Measurements from ENCODE around the gene ABCA13.

ABCA13 gene

DNA sequence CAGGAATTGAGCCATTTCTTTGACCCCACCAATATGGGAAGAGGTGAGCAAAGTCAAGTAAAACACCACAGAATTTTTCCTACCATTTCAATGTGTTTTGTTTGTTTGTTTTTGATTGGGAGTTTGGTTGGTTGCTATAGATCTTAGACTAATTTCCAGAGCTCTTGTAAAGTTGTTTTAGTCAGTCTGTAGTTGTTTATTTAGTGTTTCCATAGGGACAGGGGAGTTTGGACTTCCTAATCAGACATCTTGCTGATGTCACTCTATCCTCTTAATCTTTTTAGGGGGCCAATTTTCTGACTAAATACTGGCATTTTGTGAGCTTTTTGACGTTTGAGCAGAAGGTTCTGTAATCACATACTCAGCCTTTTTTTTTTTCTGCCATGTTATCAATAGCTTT, 266.9 kb downstream of the ABCA13 start:
- Histone ChIP-seq H3K27ac (ENCODE audit: low read length) (no peak overlapping the region), H3K4me1 (ENCODE audit: low read length) (no peaks in the 10 kb centered on the region), H3K27me3 (ENCODE audit: low read depth, low read length) (no peaks in the 10 kb centered on the region), H4K20me1 (ENCODE audit: insufficient read depth, low read length) (no peaks in the 10 kb centered on the region), H3K79me2 (ENCODE audit: low read length) (no peaks in the 10 kb centered on the region), H3K9me3 (ENCODE audit: insufficient read depth, low read length) (no peaks in the 10 kb centered on the region), H3K9ac (ENCODE audit: low read length) (no peak overlapping the region), H3K4me2 (ENCODE audit: low read length) (no peak overlapping the region), H2AFZ (ENCODE audit: low read depth, low read length) (no peak overlapping the region), H3K36me3 (replicated peaks; ENCODE audit: low read depth, low read length) (no peaks in the 10 kb centered on the region), H3K4me3 (ENCODE audit: low read length) (no peak overlapping the region)
- no peak for TF ChIP-seq EZH2phosphoT487 (IDR thresholded peaks at IDR 0.05; ENCODE audit: low read depth)
- TF ChIP-seq, protein P1, sequence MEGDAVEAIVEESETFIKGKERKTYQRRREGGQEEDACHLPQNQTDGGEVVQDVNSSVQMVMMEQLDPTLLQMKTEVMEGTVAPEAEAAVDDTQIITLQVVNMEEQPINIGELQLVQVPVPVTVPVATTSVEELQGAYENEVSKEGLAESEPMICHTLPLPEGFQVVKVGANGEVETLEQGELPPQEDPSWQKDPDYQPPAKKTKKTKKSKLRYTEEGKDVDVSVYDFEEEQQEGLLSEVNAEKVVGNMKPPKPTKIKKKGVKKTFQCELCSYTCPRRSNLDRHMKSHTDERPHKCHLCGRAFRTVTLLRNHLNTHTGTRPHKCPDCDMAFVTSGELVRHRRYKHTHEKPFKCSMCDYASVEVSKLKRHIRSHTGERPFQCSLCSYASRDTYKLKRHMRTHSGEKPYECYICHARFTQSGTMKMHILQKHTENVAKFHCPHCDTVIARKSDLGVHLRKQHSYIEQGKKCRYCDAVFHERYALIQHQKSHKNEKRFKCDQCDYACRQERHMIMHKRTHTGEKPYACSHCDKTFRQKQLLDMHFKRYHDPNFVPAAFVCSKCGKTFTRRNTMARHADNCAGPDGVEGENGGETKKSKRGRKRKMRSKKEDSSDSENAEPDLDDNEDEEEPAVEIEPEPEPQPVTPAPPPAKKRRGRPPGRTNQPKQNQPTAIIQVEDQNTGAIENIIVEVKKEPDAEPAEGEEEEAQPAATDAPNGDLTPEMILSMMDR (IDR thresholded peaks at IDR 0.05; ENCODE audit: low read depth, low read length), result no peak

DNA sequence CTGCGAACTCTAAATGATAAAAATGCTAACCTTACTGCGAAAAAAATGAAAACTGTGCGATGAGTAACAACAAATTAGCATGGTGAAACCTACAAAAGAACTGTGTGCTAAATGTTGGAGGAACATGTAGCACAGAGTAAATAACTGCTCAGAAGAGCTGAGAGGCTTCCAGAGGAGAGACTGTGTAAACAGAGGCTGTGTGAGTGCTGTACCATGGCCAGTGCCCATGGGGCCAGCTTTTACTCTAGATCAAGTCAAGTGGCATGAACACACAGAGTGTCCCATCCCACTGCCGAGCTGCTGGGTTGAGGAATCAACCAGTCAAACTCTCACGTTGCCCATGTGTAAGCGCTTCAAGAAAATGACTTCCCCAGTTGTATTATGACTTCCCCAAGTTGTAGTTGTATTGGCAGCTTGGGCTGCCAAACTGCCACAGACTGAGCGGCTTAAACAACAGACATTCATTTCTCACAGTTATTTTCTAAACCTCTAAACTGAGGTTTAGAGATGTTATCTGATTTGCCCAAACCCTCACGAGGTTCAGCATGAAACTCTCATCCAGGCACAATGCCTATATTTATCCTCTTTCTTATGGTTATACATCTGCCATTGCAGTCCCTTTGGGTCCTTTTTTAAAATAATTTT, 270.7 kb downstream of the ABCA13 start:
- Histone ChIP-seq H3K4me3 (ENCODE audit: low read length) (no peak overlapping the region), H2AFZ (ENCODE audit: low read depth, low read length) (no peak overlapping the region), H3K27ac (ENCODE audit: low read length) (no peak overlapping the region), H4K20me1 (ENCODE audit: insufficient read depth, low read length) (no peaks in the 10 kb centered on the region), H3K36me3 (replicated peaks; ENCODE audit: low read depth, low read length) (no peaks in the 10 kb centered on the region), H3K4me2 (ENCODE audit: low read length) (no peak overlapping the region), H3K9ac (ENCODE audit: low read length) (no peak overlapping the region), H3K9me3 (ENCODE audit: insufficient read depth, low read length) (no peaks in the 10 kb centered on the region), H3K27me3 (ENCODE audit: low read depth, low read length) (no peaks in the 10 kb centered on the region), H3K79me2 (ENCODE audit: low read length) (no peaks in the 10 kb centered on the region), H3K4me1 (ENCODE audit: low read length) (no peaks in the 10 kb centered on the region)
- TF ChIP-seq EZH2phosphoT487 (IDR thresholded peaks at IDR 0.05; ENCODE audit: low read depth), result no peak
- TF ChIP-seq, protein P1 (IDR thresholded peaks at IDR 0.05; ENCODE audit: low read depth, low read length), result no peak

GRCh38 chr7:48443051-48443450, 271.8 kb downstream of the ABCA13 start:
- no peak for TF ChIP-seq EZH2phosphoT487 (IDR thresholded peaks at IDR 0.05; ENCODE audit: low read depth)
- TF ChIP-seq, protein P1 (IDR thresholded peaks at IDR 0.05; ENCODE audit: low read depth, low read length), result no peak
- no peak overlapping the region for H2AFZ ChIP-seq (ENCODE audit: low read depth, low read length)
- H3K4me1 ChIP-seq (ENCODE audit: low read length), result no peaks in the 10 kb centered on the region
- H3K36me3 ChIP-seq (replicated peaks; ENCODE audit: low read depth, low read length), result no peaks in the 10 kb centered on the region
- no peak overlapping the region for H3K4me3 ChIP-seq (ENCODE audit: low read length)
- H3K9ac ChIP-seq (ENCODE audit: low read length), result no peak overlapping the region
- no peaks in the 10 kb centered on the region for H3K9me3 ChIP-seq (ENCODE audit: insufficient read depth, low read length)
- no peaks in the 10 kb centered on the region for H3K79me2 ChIP-seq (ENCODE audit: low read length)
- no peaks in the 10 kb centered on the region for H4K20me1 ChIP-seq (ENCODE audit: insufficient read depth, low read length)
- H3K4me2 ChIP-seq (ENCODE audit: low read length), result no peak overlapping the region
- H3K27ac ChIP-seq (ENCODE audit: low read length), result no peak overlapping the region
- no peaks in the 10 kb centered on the region for H3K27me3 ChIP-seq (ENCODE audit: low read depth, low read length)

DNA sequence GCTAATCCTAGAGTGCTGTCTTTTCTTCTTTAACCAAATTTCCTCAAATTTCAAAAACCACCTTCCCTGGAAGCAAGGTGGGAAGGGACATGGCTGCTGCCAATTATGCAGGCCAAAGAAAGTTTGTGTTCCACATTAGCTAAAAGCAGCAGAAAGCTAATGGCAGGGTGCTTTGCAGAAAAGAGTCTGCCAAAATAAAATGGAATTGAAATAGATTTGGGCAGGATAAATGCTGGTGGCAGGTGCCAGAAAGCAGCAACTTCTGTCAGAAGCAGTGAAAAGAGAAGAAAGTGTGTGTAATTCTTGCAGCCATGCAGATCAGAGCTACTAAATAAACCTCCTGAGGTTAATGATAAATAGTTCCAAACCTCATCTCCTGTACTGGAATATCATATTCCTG, 275.5 kb downstream of the ABCA13 start:
- Histone ChIP-seq H2AFZ (ENCODE audit: low read depth, low read length) (no peak overlapping the region), H3K27ac (ENCODE audit: low read length) (no peak overlapping the region), H4K20me1 (ENCODE audit: insufficient read depth, low read length) (no peaks in the 10 kb centered on the region), H3K4me2 (ENCODE audit: low read length) (no peak overlapping the region), H3K79me2 (ENCODE audit: low read length) (no peaks in the 10 kb centered on the region), H3K27me3 (ENCODE audit: low read depth, low read length) (no peaks in the 10 kb centered on the region), H3K4me3 (ENCODE audit: low read length) (no peak overlapping the region), H3K9me3 (ENCODE audit: insufficient read depth, low read length) (no peaks in the 10 kb centered on the region), H3K9ac (ENCODE audit: low read length) (no peak overlapping the region), H3K36me3 (replicated peaks; ENCODE audit: low read depth, low read length) (no peaks in the 10 kb centered on the region), H3K4me1 (ENCODE audit: low read length) (no peaks in the 10 kb centered on the region)
- TF ChIP-seq, protein P1 (IDR thresholded peaks at IDR 0.05; ENCODE audit: low read depth, low read length), result no peak
- TF ChIP-seq EZH2phosphoT487 (IDR thresholded peaks at IDR 0.05; ENCODE audit: low read depth), result no peak

Measured in OCI-LY3 (cell line).